HG03060 (cell line): ENCODE data around the gene PDE6B.
A peak's percentile ranks its signal among the peaks of the same experiment; 100 is the strongest.
"Not testable (repeated sequence)": the region's sequence is repeated elsewhere in the genome, so short reads cannot be mapped to it uniquely, and the experiment has no call there.

Experiments
- ATAC-seq: cut with Tn5 transposase; IDR thresholded peaks from one replicate; pipeline ENCODE4 v1.9.1; 2021; ENCODE audit warnings: low read depth, moderate number of reproducible peaks; ENCODE audit not compliant: unreplicated experiment

PDE6B gene

GRCh38 chr4:699816-700580, 74.6 kb downstream of the PDE6B start:
- ATAC-seq, result no peak

DNA sequence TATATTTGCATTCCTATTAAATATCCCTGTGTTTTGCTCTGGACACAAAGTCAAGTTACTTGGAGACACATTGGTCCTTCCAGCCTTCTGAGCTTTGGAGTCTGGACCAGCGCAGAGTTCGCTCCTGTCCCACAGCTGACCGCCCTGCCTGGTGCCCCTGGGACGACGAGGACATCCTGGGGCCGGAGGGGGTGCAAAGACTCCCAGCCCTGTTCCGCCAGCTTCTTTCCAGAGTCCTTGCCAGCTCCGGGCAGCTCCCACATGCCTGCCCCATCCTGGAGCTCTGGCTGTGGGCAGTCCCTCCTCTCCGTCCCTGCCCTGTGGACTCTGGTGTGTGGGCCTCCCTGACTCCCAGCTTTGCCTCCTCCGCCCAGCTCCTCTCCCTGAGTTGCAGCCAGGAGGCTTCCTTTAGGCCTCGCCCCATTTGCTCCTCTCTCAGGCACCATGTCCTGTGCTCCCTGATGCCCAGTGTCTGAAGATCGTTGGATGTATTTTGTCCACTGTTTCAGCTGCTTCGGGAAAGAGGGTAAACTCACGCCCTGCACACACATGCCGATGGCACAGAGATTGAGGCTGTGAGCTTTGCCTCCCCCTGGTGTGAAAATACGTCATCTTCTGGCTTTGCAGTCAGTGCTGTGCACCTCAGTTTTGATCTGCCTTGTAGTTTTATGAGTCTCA, 75.4 kb downstream of the PDE6B start:
- ATAC-seq, result no peak

GRCh38 chr4:702618-703048, 77.3 kb downstream of the PDE6B start:
- no peak for ATAC-seq

- ATAC-seq, result no peak
Observed at GRCh38 chr4:703336-704197, 78.2 kb downstream of the PDE6B start.

DNA sequence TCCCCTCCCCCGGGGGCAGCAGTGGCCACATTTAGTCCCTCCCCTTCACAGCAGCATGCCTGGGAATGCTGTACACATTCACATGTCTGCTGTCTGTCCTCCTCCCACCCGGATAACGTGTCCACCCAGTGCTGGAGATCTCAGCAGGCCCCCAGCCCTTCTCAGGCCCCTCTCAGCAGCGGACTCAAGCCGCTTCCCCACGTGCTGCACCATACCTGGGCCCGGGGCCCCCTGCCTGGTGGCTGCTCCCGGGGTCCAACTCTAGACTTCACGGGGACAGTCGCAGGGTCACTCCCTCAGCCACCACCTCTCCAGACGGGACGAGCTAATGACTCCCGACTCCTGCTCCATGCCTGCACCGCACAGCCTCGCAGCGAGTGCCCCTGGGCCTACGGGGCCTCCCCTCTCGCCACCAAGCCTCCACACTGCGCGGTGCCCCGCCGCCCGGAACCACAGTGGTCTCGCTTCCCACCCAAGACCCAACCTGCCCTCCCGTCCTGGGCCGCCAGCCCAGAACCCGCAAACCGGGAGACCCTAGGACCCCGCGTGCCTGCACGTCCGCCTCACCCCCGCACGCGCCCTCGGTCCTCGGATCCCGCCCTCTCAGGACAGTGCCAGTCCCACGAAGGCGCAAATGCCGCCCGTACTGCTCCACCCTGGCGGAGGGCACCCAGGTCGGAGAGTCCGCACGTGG, 79.0 kb downstream of the PDE6B start:
- ATAC-seq, result no peak

DNA sequence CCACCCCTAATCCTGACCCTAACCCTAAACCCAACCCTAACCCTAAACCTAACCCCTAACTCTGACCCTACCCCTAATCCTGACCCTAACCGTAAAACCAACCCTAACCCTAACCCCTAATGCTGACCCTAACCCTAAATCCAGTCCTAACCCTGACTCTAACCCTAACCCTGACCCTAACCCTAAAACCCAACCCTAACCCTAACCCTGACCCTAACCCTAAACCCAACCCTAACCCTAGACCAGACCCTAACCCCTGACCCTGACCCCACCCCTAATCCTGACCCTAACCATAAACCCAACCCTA, 79.6 kb downstream of the PDE6B start:
- ATAC-seq, result no peak

DNA sequence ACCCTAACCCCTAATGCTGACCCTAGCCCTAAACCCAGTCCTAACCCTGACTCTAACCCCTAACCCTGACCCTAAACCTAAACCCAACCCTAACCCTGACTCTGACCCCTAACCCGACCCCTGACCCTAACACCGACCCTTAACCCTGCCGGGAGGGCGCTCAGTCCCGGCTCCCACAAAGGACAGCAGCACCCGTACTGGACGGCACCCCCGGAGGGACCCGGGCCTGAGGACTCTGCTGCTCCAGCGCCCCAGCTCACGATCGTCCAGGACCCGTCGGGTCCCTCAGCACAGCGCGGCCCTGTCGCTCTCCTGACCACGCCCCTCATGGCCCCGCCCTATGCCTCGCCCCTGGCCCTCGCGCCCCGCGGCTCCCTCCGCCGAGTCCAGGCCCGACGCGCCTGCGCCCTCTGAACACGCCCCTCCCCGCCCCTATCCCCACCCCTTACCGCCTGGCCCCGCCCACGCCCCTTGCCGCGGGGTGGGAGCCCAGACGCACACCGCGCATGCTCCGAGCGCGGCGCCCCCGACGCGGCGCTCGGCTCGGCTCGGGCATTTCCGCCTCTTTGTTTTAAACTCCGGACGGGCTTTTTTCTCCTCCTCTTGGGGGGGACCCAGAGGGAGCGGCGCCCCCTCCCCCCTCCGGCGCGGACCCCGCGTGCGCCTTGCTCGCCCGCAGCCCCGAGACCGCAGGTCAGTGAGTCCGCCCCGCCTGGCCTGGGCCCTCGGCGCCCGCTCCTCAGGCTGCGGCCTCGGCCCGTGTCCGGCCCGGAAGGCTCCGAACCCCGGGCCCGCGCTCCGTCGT, 80.1 kb downstream of the PDE6B start, which contains the start of gene PCGF3:
Gene PCGF3, plus strand, starts transcription at position 555 of the 805 bp plus-strand sequence. CDS start 27,849 bp downstream, outside the sequence.
- ATAC-seq, result peak; percentile 67

DNA sequence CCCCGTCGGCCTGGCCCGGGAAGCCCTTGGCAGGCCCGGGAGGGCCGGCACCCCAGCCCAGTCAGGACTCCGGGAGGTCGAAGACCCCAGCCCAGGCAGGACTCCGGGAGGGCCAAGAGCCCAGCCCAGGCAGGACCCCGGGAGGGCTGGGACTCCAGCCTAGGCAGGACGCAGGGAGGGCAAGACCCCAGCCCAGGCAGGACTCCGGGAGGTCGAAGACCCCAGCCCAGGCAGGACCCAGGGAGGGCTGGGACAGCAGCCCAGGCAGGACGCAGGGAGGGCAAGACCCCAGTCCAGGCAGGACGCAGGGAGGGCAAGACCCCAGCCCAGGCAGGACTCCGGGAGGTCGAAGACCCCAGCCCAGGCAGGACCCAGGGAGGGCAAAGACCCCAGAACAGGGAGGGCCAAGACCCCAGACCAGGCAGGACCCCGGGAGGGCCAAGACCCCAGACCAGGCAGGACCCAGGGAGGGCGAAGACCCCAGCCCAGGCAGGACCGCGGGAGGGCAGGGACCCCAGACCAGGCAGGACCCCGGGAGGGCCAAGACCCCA, 80.8 kb downstream of the PDE6B start:
- ATAC-seq, result not testable (repeated sequence)

GRCh38 chr4:706834-707598, 81.6 kb downstream of the PDE6B start:
- no peak for ATAC-seq

GRCh38 chr4:707929-708630, 82.7 kb downstream of the PDE6B start:
- no peak for ATAC-seq

- no peak for ATAC-seq
Observed at GRCh38 chr4:708631-708933, 83.2 kb downstream of the PDE6B start.

GRCh38 chr4:709348-709747, 84.0 kb downstream of the PDE6B start:
- ATAC-seq, result no peak

- ATAC-seq, result no peak
Observed at GRCh38 chr4:710116-710515, 84.7 kb downstream of the PDE6B start.

DNA sequence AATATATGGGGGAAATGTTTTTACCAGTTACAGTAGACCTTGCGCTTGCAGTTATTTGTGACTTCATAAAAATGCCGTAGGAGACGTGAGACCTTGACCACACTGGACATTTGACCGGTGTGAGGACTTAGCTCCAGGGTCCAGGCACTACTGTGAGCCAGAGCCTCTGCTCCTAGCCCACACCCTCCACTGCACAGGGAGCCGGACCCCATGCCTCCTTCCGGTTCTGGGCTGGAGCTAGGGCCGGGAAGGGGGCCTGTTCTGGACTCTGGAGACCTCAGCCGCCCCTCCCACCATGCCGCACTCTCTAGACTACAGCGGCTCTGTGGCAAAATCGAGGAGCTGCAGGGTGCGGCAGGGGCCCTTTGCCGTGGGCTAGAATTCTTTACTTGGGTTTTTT, 85.5 kb downstream of the PDE6B start:
- no peak for ATAC-seq

GRCh38 chr4:712093-712492, 86.7 kb downstream of the PDE6B start:
- ATAC-seq, result no peak

DNA sequence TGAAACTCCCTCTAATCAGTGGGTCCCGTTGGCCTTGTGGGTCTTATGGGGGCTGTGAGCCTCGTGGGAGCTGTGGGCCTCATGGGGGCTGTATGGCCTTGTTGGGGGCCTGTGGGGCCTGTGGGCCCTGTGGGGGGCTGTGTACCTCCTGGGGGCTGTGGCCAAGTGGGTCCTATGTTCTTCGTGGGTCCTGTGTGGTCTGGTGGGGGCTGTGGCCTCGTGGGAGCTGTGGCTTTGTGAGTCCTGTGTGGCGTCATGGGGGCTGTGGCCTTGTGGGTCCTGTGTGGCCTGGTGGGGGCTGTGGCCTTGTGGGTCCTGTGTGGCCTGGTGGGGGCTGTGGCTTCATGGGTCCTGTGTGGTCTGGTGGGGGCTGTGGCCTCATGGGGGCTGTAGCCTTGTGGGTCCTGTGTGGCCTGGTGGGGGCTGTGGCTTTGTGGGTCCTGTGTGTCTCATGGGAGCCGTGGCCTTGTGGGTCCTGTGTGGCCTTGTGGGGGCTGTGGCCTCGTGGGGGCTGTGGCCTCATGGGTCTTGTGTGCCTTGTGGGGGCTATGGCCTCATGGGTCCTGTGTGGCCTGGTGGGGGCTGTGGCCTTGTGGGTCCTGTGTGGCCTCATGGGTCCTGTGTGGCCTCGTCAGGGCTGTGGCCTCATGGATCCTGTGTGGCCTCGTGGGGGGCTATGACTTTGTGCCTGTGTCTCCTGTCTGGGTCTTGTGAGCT, 87.7 kb downstream of the PDE6B start:
- ATAC-seq, result no peak

- no peak for ATAC-seq
Observed at GRCh38 chr4:714087-714486, 88.7 kb downstream of the PDE6B start.
